AML-193 (cell line): ENCODE data around the gene TRIM47.
A peak's percentile ranks its signal among the peaks of the same experiment; 100 is the strongest.
"Not testable (repeated sequence)": the region's sequence is repeated elsewhere in the genome, so short reads cannot be mapped to it uniquely, and the experiment has no call there.

ENCODE experiments used
- DNase-seq, 2 experiments: peaks; one replicate each; lab custom pipeline; 2025; lab: John Stamatoyannopoulos, UW

TRIM47 gene

GRCh38 chr17:75891605-75892555 lies 13.5 kb upstream of the TRIM47 start:
- no peak for DNase-seq

DNA sequence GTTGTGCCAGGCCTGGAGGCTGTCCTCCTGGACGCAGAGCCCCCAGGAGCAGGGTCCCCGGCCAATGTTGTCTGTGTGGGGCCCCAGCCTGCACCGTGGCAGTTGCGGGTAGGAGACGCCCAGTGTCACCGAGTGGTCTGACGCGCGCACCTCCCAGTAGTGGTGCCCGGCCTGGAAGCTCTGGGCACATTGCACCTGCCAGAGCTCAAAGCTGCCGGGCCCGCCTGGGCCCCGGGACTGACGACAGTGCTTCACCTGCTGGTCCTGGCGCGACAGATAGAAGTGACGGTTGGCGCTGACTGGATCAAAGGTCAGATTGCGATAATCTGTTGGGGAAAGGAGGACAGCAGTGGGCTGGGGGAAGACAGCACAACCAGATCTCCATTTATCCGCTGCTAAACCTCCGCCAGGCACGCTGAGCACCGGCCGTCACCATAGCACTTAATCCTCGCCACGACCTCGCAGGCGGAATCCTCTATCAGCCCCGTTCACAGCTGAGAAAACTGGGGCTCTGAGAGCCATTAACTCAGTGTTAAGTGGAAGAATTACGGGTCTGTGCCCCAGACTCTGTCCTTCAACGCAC lies 12.7 kb upstream of the TRIM47 start:
- no peak for DNase-seq

DNA sequence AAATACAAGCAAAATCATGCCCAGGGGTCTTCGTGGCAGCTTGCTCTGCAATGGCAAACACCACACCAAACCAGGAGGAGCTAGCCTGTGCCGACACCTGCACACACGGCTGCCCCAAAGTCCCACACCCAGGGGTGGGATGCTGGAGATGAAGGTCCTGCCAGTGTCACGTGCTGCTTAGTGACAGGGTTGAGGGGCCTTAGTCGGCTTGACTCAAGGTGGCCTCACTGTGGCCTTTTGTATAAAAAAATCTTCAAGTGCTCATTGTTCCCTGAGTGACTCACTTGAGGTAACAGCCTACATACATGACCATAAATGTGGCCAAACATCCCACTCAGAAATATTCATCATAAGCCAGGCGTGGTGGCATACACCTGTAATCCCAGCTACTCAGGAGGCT lies 11.1 kb upstream of the TRIM47 start:
- DNase-seq: no peak

DNA sequence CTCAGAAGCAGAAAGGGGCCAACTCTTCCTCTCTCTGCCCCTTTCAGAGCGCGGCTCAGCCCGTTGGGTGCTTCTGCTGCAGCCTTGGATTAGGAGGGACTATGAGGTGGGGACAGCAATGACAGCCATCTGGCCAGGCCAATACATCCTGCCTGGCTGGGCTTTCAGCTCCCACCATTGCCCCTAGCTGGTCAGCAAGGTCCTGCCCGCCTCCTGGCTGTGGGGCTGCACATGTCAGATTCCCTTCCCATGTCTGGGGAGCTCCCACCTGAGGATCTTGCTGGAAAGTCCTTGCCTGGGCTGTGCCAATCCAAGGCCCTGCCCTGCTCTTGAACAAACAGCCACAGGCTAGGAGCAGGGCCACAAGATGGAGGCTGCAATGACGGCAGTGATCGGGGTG lies 10.1 kb upstream of the TRIM47 start:
- DNase-seq: no peak

DNA sequence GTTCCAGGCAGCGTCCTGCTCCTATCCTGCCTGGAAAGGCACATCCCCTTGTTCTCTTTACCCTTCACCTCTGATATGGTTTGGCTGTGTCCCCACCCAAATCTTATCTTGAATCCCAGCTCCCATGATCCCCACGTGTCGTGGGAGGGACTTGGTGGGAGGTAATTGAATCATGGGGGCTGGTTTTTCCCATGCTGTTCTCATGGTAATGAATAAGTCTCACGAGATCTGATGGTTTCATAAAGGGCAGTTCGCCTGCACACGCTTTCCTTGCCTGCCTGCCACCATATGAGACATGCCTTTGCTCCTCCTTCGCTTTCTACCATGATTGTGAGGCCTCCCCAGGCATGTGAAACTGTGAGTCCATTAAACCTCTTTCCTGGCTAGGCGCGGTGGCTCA lies 7.5 kb upstream of the TRIM47 start:
- DNase-seq: not testable (repeated sequence)

GRCh38 chr17:75885431-75885830 lies 7.0 kb upstream of the TRIM47 start:
- DNase-seq: no peak

DNA sequence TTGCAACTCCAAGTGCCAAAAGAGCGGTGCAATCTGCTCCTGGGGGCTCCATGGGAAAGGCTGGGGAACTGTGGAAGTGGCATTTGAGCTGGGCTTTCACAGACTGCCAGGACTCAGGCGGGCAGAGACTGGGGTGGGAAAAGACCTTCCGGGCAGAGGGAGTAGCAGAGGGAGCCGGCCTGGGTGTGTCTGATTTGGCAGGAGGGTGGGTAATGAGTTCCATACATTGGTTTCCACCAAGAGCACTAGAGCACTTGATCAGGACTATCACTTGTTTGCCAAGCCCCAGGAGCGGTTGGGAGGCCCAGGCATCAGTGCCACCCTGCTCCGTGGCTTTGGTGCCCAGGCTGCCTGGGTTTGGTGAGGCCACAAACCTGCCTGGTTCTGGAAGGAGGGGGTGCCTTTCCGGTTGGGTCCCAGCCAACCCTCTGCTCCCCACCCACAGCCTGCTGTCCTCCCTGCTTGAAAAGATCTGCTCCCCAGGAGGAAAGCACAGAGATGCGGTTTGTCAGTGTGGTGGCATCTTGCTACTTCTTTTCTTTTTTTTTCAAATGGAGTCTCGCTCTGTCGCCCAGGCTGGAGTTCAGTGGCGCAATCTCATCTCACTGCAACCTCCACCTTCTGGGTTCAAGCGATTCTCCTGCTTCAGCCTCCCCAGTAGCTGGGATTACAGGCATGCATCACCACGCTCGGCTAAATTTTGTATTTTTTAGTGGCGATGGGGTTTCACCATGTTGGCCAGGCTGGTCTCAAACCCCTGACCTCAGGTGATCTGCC lies 3.5 kb upstream of the TRIM47 start:
- no peak for DNase-seq

DNA sequence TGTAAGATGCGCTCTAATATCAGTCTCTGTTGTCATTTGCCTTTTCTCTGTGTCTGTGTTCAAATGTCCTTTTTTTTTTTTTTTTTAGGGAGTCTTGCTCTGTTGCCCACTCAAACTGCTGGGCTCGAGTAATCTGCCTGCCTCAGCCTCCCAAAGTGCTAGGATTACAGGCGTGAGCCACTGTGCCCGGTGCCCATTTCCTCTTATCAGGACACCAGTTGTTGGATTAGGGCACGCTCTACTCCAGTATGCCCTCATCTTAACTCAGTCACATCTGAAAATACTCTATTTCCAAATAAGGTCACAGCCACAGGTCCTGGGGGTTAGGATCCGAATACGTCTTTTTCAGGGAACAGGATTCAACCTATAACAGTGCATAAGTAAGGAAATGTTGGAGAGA lies 1.9 kb upstream of the TRIM47 start:
- no peak for DNase-seq

DNA sequence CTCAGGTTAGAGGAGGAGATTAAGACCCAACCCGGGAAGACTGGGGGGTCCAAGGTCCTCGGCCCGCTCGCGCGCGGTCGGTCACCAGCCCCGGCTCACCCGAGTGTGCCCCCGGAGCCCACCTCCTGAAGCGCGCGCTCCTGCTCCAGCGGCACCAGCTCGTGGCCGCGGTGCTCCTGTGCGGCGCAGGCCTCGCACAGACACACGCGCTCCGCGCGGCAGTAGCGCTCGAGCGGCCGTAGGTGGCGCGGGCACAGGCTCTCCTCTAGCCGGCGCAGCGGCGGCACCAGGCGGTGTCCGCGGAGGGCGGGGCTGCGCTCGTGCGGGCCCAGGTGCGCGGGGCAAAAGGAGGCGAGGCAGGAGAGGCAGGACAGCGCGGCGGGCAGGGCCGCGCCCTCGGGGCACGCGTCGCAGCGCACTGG lies 618 bp downstream of the TRIM47 start:
- DNase-seq: peak; percentile 65

GRCh38 chr17:75876938-75877751 lies 1.2 kb downstream of the TRIM47 start:
- no peak for DNase-seq

DNA sequence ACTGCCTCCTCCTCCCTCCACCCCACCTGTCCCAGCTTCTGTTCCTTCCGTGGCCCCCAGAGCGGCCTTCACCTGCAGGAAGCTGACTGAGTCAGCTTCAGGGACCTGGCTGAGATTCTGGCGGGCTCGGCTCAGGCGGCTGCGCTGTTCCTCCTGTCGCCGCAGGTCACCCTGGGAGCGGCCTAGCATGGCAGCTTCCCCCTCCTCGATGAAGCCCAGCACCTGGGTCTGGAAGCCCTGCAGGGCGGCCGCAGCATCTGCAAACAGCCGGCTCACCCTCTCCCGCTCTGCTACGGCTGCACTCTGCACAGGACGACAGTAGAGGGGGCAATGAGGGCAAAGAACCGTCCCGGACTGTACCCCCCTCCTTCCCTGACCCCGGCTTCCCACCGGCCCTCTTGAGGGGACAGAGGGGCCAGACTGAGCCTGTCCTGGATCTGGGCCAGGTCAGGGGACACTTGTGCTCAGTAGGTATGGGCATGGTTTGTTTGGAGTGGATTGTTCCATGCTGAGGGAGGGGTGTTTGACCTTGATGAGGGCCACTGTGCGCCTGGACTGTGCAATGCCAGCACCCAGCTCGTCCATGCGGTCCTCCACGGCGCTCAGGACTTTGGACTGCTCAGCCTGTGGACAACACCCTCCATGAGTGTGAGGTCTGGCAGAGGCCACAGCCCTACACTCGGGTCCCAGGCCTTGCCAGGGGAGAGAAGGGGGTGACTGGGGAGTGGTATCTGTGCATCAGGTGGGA lies 2.0 kb downstream of the TRIM47 start:
- DNase-seq: peak; percentile 22 to 59

DNA sequence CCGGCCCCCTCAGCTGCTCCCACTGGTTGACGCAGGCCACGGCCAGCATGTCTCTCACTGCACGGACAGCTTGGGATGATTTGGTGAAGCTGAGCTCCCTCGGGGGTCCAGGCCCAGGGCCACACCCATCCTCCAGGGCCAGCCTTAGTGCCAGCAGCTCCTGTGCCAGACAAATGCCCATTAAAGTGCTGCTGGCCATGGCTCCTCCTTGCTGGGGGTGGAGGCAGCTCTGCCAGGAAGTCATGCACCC lies 2.5 kb downstream of the TRIM47 start:
- DNase-seq: peak in 1 of 2 experiments; percentile 59

DNA sequence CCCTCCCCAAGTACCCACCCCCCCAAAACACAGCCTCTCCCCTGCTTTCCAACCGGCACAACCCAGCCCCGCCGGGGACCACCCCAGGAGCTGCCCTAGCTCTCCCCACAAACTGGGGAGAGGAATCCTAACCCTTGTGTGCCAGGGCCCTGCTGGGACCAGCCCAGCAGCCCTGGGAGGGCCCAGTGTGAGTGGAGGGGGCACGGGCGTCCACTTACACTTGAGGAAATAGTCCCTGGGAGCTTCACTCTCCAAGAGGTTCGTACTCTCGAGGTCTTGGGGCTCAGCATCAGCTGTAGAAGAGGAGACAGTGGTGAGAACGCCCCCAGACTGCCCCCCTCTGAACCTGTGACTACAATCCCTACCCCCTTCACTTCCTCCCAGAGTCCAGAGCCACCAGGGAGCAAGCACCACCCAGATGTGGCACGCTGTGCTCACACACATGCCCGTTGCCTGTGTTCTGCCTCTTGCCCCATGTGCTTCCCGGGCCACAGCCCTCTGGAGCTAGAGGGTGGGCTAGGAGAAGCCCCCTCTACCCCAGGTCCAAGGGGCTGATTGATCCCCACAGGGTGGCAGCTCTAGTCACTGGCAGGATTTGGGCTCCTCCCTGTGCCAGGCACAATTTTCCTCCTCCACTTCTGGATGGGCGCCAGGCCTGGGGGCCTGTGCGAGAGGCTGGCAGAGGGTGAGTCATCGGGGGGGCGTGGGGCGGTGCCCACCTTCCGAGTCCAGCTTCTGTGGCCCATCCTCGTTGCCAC lies 3.0 kb downstream of the TRIM47 start:
- no peak for DNase-seq

DNA sequence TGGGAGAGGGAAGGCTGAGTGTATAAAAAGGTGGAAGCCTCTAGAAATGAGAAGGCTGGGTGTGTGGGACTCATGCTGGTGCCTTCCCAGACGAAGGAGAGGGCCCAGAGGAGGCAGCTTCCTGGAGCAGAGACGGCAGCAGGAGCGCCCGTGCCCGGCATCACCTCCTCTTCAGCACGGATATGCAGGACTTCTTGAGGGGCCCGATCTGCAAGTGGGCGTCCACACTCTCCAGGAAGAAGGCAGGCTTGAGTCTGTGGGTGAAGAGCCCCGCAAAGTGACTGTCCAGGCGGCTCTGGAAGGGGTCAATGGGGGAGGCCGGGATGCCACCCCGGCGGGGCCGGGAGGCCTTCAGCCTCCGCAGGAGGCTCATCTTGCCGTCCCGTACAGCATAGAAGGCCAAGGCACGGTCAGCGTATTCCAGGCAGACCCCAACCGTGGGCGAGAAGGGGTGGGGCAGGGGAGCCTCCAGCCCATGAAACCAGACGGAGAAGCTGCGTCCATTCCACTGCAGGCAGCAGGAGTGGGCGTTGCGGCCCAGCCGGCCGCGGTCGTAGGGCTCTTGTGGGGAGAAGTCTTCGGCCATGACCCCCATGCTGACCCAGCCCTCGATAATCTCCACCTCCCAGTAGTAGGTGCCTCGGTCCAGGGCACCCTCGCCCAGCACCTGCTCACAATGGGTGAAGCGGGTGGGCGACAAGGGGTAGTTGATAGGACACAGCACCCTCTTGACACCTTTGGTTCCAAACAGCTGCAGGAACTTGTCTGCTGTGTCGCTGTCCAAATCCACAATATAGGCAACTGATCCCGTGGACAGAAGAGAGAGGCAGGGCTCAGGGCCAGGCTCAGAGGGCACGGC lies 3.8 kb downstream of the TRIM47 start:
- DNase-seq: no peak

DNA sequence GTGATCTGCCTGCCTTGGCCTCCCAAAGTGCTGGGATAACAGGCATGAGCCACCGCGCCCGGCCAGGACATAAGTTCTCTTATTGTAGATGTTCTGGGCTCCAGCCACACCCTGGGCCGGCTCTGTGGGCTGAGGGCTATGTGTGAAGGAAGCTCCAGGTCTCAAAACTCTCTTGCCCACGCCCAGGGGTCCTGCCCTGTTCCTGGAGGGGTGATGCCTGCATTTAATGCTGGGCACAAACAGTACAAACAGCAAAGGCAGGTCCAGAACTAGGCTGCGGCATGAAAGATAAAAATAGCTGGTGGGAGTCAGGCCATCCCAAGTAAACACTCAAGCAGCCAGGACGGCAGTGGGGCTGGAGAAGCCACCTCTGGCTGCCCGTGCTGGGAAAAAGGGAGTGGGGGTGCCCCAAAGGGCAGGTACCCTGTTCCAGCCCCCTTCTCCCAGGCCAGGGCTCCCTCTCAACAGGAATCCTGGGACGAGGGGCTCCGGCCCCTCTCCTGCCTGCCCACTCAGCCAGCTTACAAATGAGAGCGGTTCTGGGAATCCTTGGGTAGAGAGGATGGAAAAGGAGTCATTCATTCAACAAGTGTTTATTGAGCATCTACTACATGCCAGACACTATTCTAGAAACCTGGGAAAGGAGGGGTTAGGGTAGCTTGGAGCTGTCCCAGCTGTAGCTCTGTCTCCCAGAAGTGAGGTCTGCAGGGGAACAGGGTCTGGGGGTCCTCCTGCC lies 4.6 kb downstream of the TRIM47 start:
- DNase-seq: no peak

GRCh38 chr17:75872434-75873351 lies 5.7 kb downstream of the TRIM47 start:
- DNase-seq: no peak

GRCh38 chr17:75870228-75870627 lies 8.2 kb downstream of the TRIM47 start:
- DNase-seq: not testable (repeated sequence)
